Hepatocyte (in vitro differentiated cells): ENCODE results near the gene CLEC18B.

Experiments
- EZH2 ChIP-seq: fragments of 200-600 bp; sonication (generic); IDR thresholded peaks from 2 replicates; pipeline ENCODE4 v1.6.1; 2016; ENCODE audit warnings: antibody characterized with exemption, mild to moderate bottlenecking, borderline replicate concordance
- EZH2phosphoT487 ChIP-seq: fragments of 200-600 bp; sonication (generic); IDR thresholded peaks from one replicate; pipeline ENCODE4 v1.6.1; 2018; ENCODE audit warnings: antibody characterized with exemption, mild to moderate bottlenecking, low read depth, moderate library complexity; ENCODE audit not compliant: unreplicated experiment, severe bottlenecking
- TF ChIP-seq, protein P1 (sequence below): fragments of 200-600 bp; sonication (generic); IDR thresholded peaks from 2 replicates; pipeline ENCODE4 v1.5.1; 2016; ENCODE audit warnings: antibody characterized with exemption, mild to moderate bottlenecking; ENCODE audit not compliant: poor library complexity

DNA sequence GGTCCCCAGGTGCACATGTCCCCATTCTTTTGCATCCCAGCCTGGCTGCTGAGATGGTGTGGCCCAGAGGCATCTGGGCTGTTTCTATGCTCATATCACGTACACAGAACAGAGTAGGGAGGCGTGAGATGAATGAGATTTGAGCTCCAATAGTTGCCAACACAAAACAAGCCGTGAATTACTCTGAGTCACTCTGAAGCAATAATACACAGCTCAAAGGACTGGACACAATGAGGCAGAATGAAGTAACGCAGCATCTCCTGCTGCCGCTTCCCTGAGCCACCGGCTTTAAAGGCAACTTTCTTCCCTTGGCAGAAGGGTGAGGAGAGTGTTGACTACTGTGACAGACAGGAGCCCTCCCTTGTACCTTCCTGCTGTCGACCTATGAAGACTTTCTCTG is 33.9 kb upstream of the CLEC18B start:
- TF ChIP-seq, protein P1, sequence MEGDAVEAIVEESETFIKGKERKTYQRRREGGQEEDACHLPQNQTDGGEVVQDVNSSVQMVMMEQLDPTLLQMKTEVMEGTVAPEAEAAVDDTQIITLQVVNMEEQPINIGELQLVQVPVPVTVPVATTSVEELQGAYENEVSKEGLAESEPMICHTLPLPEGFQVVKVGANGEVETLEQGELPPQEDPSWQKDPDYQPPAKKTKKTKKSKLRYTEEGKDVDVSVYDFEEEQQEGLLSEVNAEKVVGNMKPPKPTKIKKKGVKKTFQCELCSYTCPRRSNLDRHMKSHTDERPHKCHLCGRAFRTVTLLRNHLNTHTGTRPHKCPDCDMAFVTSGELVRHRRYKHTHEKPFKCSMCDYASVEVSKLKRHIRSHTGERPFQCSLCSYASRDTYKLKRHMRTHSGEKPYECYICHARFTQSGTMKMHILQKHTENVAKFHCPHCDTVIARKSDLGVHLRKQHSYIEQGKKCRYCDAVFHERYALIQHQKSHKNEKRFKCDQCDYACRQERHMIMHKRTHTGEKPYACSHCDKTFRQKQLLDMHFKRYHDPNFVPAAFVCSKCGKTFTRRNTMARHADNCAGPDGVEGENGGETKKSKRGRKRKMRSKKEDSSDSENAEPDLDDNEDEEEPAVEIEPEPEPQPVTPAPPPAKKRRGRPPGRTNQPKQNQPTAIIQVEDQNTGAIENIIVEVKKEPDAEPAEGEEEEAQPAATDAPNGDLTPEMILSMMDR = no peak
- TF ChIP-seq EZH2 (no peak), EZH2phosphoT487 (no peak)
